LoVo (cell line): ENCODE data around the gene AASS.
"Not testable (repeated sequence)": the region's sequence is repeated elsewhere in the genome, so short reads cannot be mapped to it uniquely, and the experiment has no call there.

Source experiments
- DNase-seq: peaks from one replicate; pipeline ENCODE4 v3.0.0-alpha.2; 2016; ENCODE audit warnings: low spot score

Gene AASS

GRCh38 chr7:122143751-122144711, at the start of gene AASS:
TSS of gene AASS (minus strand) at chr7:122144249. CDS start at chr7:122133726, 10,523 bp downstream.
- DNase-seq: peak; percentile 99

GRCh38 chr7:122188785-122189184, 44.7 kb upstream of the AASS start:
- no peak for DNase-seq

GRCh38 chr7:122183106-122183505, 39.1 kb upstream of the AASS start:
- DNase-seq: no peak

GRCh38 chr7:122182081-122182480, 38.0 kb upstream of the AASS start:
- DNase-seq: no peak

GRCh38 chr7:122172144-122172543, 28.1 kb upstream of the AASS start:
- not testable (repeated sequence) for DNase-seq

- DNase-seq: peak; percentile 54
Observed at GRCh38 chr7:122166740-122167139, 22.7 kb upstream of the AASS start.

DNA sequence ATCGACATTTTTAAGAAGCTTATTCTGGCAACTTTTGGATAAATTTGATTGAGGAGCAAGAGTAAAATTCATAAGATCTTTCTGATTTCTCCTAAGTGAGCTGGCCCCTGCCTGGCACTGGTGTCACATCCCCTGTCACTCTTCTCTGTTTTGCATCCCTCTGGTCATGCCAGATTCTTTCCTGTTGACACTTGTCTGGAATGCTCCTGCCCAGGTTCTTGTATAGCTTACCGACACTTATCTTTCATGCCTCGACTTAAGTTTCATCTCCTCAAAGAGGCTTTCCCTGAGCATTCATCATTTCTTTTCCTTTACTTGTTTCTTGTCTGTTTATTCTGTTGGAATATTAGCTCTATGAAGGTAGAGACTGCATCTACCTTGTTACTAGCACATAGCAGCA, 22.2 kb upstream of the AASS start:
- no peak for DNase-seq

DNA sequence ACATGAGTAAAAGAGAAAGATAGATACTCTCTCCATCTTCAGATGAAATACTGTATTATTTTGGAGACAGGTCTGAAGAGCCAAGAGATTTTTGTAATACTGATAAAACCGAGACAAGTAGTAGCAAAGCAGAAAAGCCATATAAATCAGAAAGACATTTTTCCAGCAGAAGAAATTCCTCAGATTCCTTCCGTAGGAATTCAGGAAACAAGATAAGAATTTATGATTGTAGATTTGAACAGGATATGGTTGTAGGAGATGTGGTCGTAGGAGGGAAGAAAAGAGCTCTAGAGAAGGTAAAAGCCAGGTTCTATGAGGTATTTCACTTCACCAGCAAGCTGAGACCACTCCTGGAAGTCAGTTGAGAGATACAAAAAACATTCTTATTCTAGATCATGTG, 17.6 kb upstream of the AASS start:
- no peak for DNase-seq

- DNase-seq: no peak
Observed at GRCh38 chr7:122155566-122155965, 11.5 kb upstream of the AASS start.

- DNase-seq: no peak
Observed at GRCh38 chr7:122148878-122149277, 4.8 kb upstream of the AASS start.

- no peak for DNase-seq
Observed at GRCh38 chr7:122148081-122148480, 4.0 kb upstream of the AASS start.

- DNase-seq: no peak
Observed at GRCh38 chr7:122145937-122146645, 2.0 kb upstream of the AASS start.

DNA sequence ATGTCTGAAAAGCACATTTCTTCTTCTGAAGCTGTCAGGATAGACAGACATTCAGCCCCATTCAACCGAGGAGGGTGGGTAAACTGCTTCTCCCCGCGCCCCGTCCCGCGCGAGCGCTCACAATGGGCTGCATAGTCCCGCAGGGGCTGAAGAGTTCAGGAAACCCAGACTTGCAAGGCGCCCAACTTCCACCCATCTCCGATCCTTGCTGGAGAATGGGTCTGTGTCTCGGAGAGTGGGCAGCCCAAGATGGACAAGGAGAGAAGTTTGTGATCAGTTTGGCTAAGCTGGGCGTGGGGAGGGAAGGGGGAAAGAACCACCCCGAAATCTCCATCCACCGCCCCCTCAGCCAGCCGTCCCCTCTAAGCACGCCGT, 686 bp downstream of the AASS start:
- no peak for DNase-seq

DNA sequence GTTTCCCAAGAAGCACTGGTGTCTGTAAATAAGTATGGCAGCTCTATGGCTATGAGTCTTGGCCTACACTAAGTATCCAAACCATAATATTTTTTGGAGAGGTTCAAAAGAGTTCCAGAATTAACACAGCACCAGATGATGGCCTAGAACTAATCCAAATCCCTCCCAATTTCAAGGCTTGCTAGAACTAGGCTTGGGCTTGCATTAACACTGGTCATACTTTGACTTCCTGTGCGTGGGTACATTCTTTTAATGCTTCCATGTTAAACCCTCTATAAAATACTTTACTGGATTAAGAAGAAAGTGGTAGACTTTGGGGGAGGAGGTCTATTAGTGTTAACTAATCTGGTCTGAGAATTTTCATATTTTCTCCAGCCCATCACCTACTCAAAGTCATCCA, 3.1 kb downstream of the AASS start:
- DNase-seq: no peak

GRCh38 chr7:122137251-122138077, 6.6 kb downstream of the AASS start:
- DNase-seq: peak; percentile 34

DNA sequence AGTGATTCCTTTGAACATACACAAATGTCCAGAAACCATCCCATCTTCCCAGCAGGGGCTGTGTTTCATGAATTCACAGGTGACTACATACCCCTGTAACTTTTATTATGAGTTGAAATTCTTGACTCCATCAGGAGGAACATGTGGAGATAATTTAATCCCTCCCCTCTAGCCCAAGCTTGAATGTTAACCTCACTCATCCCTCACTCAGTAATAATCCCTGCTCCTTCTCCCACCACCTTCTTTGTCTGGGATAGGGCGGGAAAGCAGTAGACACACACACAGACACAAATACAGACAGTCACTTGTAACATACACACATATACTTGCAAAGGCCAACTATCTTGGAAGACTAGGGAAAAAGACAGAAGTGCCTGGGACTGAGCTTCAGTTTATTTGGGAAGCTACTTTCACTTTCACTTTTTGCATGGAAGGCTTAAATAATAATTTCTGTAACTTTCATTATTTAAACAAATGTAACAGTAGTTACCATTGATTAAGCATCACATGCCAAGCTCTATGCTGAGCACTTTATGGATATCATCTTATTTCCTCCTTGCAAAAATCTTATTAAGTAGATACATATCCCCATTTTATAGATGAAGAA, 7.3 kb downstream of the AASS start:
- peak; percentile 24 for DNase-seq

- DNase-seq: no peak
Observed at GRCh38 chr7:122136078-122136477, 8.0 kb downstream of the AASS start.

DNA sequence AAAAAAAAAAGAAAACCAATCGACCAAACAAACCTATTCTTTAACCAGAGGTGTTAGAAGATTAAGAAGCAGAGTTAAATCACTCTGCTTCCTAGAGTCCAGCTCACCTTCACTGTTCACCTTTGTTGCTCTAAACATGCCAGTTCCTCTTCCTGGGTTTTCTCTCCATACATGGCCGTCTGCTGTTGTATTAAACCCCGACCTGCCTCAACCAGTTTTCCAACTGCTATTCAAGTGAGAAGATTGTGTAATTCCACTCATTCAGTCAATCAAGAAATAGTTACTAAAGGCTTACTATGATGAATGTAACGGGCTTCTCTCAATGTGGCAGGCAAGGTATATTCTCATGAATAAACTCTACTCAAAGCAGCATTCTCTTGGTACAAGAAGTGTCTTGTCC, 8.8 kb downstream of the AASS start:
- DNase-seq: no peak

DNA sequence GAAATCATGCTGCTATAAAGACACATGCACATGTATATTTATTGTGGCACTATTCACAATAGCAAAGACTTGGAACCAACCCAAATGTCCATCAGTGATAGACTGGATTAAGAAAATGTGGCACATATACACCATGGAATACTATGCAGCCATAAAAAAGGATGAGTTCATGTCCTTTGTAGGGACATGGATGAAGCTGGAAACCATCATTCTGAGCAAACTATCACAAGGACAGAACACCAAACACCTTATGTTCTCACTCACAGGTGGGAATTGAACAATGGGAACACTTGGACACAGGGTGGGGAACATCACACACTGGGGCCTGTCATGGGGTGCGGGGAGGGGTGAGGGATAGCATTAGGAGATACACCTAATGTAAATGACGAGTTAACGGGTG, 9.3 kb downstream of the AASS start:
- not testable (repeated sequence) for DNase-seq

- no peak for DNase-seq
Observed at GRCh38 chr7:122133477-122133876, 10.6 kb downstream of the AASS start.

- no peak for DNase-seq
Observed at GRCh38 chr7:122132341-122132740, 11.7 kb downstream of the AASS start.

GRCh38 chr7:122123746-122124145, 20.3 kb downstream of the AASS start:
- no peak for DNase-seq
